Ishikawa (cell line): ENCODE results near the gene ENTPD1.

ENCODE experiments used
- CEBPB ChIP-seq: IDR thresholded peaks from 2 replicates; pipeline ENCODE4 v1.6.1; 2012
- CREB1 ChIP-seq: IDR thresholded peaks from 2 replicates; pipeline ENCODE4 v1.6.1; 2012; ENCODE audit warnings: low read depth
- EGR1 ChIP-seq: IDR thresholded peaks from 2 replicates; pipeline ENCODE4 v1.6.1; 2012
- EP300 ChIP-seq: IDR thresholded peaks from 2 replicates; pipeline ENCODE4 v1.6.1; 2012; ENCODE audit warnings: borderline replicate concordance
- FOXM1 ChIP-seq: IDR thresholded peaks from 2 replicates; pipeline ENCODE4 v1.6.1; 2012; ENCODE audit warnings: low read depth, borderline replicate concordance
- NFIC ChIP-seq: IDR thresholded peaks from 2 replicates; pipeline ENCODE4 v1.6.1; 2012
- RAD21 ChIP-seq: IDR thresholded peaks from 2 replicates; pipeline ENCODE4 v1.6.1; 2012; ENCODE audit warnings: low read depth
- TF ChIP-seq, protein P1 (sequence below): IDR thresholded peaks from 2 replicates; pipeline ENCODE4 v1.6.1; 2012; ENCODE audit warnings: low read depth, mild to moderate bottlenecking
- TF ChIP-seq, protein P2 (sequence below): IDR thresholded peaks from 2 replicates; pipeline ENCODE4 v1.6.1; 2012

DNA sequence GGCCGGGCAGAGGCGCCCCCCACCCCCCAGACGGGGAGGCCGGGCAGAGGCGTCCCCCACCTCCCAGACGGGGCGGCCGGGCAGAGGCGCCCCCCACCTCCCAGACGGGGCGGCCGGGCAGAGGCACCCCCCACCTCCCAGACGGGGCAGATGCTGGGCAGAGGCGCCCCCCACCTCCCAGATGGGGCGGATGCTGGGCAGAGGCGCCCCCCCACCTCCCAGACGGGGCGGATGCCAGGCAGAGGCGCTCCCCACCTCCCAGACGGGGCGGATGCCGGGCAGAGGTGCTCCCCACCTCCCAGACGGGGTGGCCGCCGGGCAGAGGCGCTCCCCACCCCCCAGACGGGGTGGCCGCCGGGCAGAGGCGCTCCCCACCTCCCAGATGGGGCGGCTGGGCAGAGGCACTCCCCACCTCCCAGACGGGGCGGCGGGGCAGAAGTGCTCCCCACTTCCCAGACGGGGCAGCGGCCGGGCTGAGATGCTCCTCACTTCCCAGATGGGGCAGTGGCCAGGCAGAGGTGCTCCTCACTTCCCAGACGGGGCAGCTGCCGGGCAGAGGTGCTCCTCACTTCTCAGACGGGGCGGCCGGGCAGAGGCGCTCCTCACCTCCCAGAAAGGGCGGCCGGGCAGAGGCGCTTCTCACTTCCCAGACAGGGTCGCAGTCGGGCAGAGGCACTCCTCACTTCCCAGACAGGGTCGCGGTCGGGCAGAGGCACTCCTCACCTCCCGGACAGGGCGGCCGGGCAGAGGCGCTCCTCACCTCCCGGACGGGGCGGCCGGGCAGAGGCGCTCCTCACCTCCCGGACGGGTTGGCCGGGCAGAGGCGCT is 53.6 kb downstream of the ENTPD1 start:
- no peak for TF ChIP-seq EP300
- no peak for TF ChIP-seq CREB1
- TF ChIP-seq, protein P1, sequence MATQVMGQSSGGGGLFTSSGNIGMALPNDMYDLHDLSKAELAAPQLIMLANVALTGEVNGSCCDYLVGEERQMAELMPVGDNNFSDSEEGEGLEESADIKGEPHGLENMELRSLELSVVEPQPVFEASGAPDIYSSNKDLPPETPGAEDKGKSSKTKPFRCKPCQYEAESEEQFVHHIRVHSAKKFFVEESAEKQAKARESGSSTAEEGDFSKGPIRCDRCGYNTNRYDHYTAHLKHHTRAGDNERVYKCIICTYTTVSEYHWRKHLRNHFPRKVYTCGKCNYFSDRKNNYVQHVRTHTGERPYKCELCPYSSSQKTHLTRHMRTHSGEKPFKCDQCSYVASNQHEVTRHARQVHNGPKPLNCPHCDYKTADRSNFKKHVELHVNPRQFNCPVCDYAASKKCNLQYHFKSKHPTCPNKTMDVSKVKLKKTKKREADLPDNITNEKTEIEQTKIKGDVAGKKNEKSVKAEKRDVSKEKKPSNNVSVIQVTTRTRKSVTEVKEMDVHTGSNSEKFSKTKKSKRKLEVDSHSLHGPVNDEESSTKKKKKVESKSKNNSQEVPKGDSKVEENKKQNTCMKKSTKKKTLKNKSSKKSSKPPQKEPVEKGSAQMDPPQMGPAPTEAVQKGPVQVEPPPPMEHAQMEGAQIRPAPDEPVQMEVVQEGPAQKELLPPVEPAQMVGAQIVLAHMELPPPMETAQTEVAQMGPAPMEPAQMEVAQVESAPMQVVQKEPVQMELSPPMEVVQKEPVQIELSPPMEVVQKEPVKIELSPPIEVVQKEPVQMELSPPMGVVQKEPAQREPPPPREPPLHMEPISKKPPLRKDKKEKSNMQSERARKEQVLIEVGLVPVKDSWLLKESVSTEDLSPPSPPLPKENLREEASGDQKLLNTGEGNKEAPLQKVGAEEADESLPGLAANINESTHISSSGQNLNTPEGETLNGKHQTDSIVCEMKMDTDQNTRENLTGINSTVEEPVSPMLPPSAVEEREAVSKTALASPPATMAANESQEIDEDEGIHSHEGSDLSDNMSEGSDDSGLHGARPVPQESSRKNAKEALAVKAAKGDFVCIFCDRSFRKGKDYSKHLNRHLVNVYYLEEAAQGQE: no peak
- no peak for TF ChIP-seq RAD21
- no peak for TF ChIP-seq NFIC
- TF ChIP-seq, protein P2, sequence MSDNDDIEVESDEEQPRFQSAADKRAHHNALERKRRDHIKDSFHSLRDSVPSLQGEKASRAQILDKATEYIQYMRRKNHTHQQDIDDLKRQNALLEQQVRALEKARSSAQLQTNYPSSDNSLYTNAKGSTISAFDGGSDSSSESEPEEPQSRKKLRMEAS: no peak
- TF ChIP-seq CEBPB: no peak
- TF ChIP-seq EGR1: no peak
- no peak for TF ChIP-seq FOXM1
